SK-MEL-5 (cell line): ENCODE data around the gene UCK2. TPM values are rescaled to one million over a fixed set of nuclear protein-coding genes. Genes with fewer than 3 reads are reported as not detected.

Experiments
- DNase-seq: peaks from one replicate; pipeline ENCODE4 v3.0.0-alpha.2; 2016; ENCODE audit warnings: low read depth, low spot score
- in situ Hi-C: cut with HindIII; loops from 2 replicates; pipeline ENCODE4 v1.10.0; 2016; ENCODE audit warnings: low sequenced_read_pairs, high pct_unique_total_duplicates, low pct_unique_long_range_greater_than_20kb
- total RNA-seq: library from RNA; depleted of rRNA; stranded (reverse); fragments of >200 nt; shearing (Covaris generic); gene quantifications from 2 replicates; pipeline ENCODE4 v1.2.3, GENCODE V29; 2014

Gene UCK2
- total RNA-seq, 1 experiment from 2014 or later: 90.3 TPM

DNA sequence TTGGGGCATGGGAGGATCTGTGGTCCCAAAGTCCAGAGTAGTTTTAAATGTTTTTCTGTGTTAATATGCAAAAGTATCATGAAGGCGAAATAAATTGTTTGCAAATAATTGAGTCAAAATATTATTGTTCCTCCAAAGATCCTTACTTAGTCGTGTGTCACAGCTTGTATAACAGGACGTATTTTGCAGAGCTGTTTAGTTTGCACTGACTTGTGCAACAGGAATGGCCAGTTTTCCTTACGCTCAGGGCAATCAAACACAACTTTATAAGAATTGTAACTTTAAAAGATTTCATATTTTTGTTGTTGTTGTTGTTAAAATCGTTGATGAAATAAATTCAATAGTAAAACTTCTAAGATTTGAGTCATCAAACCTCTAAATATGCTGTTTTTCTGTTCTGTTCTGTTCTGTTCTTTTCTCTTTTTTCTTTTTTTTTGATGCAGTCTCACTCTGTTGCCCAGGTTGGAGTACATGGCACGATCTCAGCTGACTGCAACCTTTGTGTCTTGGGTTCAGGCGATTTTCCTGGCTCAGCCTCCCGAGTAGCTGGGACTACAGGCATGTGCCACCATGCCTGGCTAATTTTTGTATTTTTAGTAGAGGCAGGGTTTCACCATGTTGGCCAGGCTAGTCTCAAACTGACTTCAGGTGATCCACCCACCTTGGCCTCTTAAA, 60.6 kb downstream of the UCK2 start:
- DNase-seq: no peak
- in situ Hi-C loops: no loop called here

DNA sequence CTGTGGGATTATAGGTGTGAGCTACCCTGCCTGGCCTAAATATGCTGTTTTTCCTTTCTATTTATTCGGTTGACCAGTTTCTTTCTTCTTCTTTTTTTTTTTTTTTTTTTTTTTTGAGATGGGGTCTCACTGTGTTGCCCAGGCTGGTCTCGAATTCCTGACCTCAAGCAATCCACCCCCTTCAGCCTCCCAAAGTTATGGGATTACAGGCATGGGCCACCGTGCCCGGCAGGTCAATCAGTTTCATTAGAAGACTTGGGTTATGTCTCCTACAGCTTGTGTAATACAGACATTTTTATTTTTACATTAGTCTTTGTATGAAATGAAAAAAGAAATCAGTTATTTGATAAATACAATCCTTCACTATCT, 61.1 kb downstream of the UCK2 start:
- DNase-seq: no peak
- in situ Hi-C loops: no loop called here

GRCh38 chr1:165890684-165891083, 63.3 kb downstream of the UCK2 start:
- in situ Hi-C loops: no loop called here
- DNase-seq: no peak

DNA sequence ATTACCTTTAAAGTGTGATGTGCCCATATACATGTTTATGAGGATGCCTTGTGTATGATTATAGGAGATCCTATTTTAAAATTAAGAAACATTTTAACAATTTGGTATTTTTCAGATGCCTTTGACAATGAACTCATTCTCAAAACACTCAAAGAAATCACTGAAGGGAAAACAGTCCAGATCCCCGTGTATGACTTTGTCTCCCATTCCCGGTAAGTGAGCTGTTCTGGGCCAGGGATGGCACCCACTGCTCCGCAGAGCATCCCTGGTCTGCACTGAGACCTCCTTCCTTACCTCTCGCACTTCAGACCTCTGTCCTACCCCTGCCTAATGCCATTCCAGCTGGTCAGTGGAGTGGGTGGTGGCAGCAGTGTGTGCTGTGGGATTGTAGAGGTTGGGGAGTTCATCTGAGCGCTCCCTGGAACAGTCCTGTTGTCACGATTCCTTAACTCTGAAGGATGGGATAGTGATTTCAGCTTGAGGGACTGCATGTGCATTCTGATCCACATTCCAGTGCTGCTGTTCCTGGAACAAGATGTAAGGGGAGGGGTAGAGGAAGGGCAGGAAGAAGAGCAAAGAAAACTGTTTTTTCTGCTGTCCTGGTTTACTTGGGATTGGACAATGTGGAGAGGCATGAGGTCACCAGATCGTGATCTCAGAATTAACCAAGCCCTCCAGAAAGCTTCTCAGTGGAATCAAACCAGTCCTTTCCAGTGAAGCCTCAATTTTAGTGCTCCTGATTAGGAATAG, 63.9 kb downstream of the UCK2 start:
- no peak for DNase-seq
- in situ Hi-C loops: no loop called here

GRCh38 chr1:165892935-165893334, 65.5 kb downstream of the UCK2 start:
- in situ Hi-C loops: no loop called here
- DNase-seq: no peak

DNA sequence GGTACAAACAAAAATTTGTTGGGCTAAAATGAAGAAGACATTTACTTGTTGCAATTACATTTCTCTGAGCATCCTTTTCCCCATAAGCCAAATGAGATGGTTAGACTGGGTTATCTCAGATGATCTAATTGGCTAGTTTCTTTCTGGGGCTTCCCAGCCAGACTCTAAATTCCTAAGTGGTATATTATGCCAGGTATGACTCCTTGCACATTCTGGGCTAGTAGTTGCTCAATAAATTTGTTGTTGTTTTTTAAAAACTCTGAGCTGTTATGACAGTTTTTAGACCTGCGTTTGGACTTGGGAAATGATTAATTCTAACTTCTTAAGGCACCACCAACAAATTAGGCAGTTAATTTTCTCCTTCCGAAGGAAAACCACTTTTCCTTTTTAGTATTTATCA, 66.1 kb downstream of the UCK2 start:
- in situ Hi-C loops: no loop called here
- no peak for DNase-seq

DNA sequence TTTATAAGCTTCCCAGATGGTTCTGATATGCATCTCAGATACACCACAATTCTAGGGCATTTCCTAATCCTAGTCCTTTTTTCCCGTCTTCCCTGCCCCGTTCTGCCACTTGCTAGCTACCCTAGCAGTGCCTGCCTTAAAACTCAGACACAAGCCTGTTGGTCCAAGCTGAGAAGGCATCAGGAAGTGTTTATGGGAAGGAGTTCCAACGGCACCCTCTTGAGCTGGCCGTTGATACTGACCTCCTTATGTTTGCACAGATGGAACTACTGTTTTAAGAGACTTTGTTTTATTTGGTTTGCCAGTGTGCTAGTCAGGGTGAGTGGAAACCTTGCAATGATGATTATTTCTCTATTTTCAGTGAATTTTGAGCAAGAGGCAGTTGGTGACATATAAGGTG, 67.2 kb downstream of the UCK2 start:
- in situ Hi-C loops: no loop called here
- DNase-seq: peak; percentile 11

GRCh38 chr1:165895451-165895871, 68.0 kb downstream of the UCK2 start:
- in situ Hi-C loops: no loop called here
- no peak for DNase-seq

GRCh38 chr1:165896277-165896676, 68.9 kb downstream of the UCK2 start:
- no peak for DNase-seq
- in situ Hi-C loops: no loop called here

DNA sequence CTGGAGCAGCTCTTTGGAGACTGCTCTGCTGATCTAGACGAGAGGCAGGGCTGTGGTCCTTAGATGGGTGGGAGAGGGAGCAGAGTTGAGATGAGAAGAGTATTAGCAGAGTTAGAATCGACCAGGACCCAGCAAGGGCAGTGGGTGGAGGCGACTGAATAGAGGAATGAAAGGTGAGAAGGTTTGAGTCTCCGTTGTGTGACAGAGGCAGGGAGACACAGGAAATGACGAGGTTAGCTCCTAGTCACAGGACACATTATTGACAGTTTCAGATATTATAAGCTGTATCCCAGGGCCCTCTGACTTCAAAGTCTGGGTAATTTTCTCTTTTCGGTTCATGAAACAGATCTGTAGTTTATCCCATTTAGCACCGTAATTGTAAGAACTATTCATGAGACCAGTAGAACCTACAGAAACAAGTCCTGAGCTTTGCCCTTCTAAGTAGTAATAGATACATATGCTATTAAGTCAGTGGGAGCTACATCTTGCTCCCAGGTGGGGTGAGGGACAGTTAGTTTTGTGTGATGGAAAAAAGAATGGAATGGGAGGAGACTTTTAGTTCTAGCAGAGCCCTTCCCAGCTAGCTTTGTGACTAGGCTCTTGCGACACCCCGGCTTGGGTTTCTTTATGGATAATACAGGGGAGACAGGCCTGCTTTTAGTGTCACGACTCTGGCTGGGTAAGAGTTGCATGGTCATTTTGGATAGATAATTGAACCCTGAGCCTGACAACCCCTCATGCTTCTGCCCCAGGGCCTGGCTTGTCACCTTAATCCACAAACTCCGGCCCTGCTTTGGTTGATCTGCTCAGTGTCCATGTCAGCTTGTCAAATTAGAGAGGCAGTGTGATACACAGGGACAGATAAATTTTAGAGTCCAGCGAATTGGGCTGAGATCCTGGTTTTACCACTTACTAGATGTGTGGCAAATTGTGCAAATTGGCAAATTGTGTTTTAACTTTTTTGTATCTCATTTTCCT, 70.2 kb downstream of the UCK2 start:
- DNase-seq: no peak
- in situ Hi-C loops: no loop called here

DNA sequence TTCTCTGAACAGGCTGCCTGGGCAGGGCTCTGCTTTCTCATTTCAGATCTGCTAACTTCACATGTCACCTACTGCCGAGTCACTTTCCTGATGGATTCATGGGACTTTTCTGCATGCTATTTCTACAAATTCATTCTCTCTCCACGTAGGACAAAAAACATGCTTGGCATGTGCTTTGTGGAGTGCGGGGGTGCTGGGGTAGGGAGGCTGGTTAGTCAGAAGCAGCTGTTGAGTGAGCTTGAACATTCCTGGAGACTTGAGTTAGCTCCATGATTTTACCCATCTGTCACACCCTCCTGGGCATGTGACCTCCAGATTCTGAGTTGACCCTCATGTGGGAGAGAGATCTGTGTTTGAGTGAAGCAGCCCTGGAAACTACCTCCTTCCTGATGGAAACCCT, 71.4 kb downstream of the UCK2 start:
- in situ Hi-C loops: no loop called here
- no peak for DNase-seq

GRCh38 chr1:165899461-165899941, 72.1 kb downstream of the UCK2 start:
- in situ Hi-C loops: no loop called here
- DNase-seq: no peak

DNA sequence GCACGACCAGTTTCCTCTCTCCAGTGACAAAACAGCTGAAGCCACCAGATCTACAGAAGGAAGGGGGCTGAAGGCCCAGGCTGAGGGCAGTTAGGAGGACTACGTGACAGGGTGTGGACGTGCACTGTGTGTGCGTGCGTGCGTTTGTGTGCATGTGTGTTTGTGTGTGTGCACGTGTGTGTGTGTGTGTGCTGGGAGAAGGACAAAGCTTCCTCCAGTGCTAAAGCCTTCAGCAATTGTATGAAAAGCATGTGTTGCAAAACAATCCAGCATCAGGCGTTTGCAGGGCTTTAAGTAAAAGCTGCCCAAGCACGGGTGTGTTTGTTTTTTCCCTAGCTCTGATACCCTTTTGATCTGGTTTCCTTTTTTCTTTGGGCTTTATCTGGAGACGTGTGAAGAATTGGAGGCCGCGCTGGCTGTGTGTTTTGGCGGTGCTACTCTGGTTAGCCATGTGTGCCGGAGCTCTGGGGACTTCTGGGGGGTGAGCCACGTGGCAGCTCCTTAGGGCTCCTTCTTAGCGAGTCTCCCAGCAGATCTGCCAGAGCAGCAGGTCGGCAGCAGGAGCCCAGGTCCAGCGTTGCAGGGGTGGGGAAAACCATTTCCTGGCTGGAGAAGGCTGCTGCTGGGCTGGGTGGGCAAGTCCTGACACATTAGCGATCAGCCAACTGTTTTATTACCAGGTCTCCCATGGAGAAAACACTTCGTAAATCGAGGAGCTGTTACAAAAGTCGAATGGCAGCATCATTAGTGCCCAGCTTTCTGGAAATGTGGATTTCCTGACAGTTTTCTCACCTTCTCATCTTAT, 73.4 kb downstream of the UCK2 start:
- DNase-seq: no peak
- in situ Hi-C loops: no loop called here

DNA sequence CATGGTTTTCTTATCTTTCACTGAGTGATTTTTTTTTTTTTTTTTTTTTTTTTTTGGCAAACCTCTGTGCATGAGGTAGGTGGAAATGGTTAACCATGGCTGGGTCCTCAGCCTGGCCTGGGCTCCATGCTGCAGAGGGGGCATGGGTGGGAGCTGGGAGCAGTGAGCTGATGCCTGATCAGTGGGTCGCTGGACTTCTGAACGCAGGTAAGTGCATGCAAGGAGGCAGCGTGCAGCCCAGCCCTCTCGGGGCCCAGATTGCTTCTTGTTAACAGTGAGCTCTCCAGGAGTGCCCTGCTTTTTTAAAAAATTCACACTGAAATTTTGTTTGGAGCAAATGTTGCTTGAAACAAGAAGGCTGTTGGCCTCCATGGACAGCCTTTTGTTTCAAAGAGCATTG, 75.2 kb downstream of the UCK2 start:
- in situ Hi-C loops: no loop called here
- DNase-seq: no peak

DNA sequence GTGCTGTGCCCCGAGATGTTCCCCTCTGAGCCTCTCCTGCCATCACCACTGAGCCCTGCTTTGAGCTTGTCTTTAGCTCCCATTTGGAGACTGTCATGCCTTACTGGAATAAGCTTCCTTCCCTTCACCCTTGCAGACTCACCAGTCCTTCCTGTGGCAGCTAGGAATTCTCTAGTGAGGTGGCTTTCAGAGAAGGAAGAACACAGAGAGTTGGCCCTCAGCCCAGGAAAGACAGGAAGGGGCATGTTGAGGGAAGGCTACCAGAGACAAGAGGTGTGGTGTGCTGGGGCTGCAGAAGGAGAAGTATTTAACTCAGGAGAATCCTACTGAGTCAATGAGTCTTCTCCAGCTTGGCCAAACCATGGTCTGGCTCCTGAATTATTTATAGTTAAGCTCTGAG, 76.3 kb downstream of the UCK2 start:
- in situ Hi-C loops: no loop called here
- peak; percentile 19 for DNase-seq

- DNase-seq: no peak
- in situ Hi-C loops: no loop called here
Observed at GRCh38 chr1:165904948-165905347, 77.5 kb downstream of the UCK2 start.

DNA sequence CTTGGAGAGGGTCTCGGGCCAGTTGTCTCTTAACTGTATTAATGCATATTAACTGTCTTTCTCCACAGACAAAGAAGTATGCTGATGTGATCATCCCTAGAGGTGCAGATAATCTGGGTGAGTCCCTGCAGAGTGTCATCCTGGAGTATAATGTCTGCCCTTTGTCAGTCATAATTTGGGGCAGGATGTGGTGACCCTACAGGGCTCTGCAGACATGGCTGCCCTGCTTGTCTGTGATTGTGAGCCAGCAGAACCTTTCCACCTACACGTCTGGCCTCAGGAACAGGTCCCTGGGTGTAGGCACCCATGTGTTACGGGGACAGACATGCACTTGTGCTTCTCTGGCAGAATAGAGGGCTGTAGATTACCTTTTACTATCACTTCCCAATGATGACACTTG, 78.4 kb downstream of the UCK2 start:
- no peak for DNase-seq
- in situ Hi-C loops: no loop called here
